SK-N-MC (cell line): ENCODE data around the gene NEDD8.

ENCODE experiments used
- EZH2 ChIP-seq: fragments of 200-600 bp; sonication (generic); IDR thresholded peaks from one replicate; pipeline ENCODE4 v1.6.1; 2017; ENCODE audit warnings: antibody characterized with exemption
- FOXP2 ChIP-seq: optimal IDR thresholded peaks from 2 replicates; pipeline ENCODE3; 2011; ENCODE audit warnings: mild to moderate bottlenecking, moderate library complexity; ENCODE audit not compliant: insufficient read depth; ENCODE audit errors: extremely low read length, control extremely low read depth
- POLR2AphosphoS5 ChIP-seq: IDR thresholded peaks from 2 replicates; pipeline ENCODE4 v1.6.1; 2012; ENCODE audit warnings: mild to moderate bottlenecking, low read depth, low read length, borderline replicate concordance

- no peak for TF ChIP-seq EZH2
- no peak for TF ChIP-seq POLR2AphosphoS5
- TF ChIP-seq FOXP2: no peak
Observed at GRCh38 chr14:24260026-24260779, 28.0 kb upstream of the NEDD8 start.
